ENCODE data around the gene CAMTA1.

Gene CAMTA1

GRCh38 chr1:7223334-7224080 is 438.3 kb downstream of the CAMTA1 start:
- peak; percentile 76 for DNase-seq

- peak; percentile 26 for DNase-seq
Observed at GRCh38 chr1:7224081-7224534, 438.9 kb downstream of the CAMTA1 start.

GRCh38 chr1:7224644-7225043 is 439.4 kb downstream of the CAMTA1 start:
- DNase-seq: peak; percentile 89

GRCh38 chr1:7225711-7226505 is 440.7 kb downstream of the CAMTA1 start:
- no peak for DNase-seq

GRCh38 chr1:7227654-7228053 is 442.4 kb downstream of the CAMTA1 start:
- DNase-seq: no peak

GRCh38 chr1:7228252-7228961 is 443.2 kb downstream of the CAMTA1 start:
- no peak for DNase-seq

- no peak for DNase-seq
Observed at GRCh38 chr1:7229186-7229585, 443.9 kb downstream of the CAMTA1 start.

GRCh38 chr1:7229696-7230631 is 444.7 kb downstream of the CAMTA1 start:
- no peak for DNase-seq

- DNase-seq: no peak
Observed at GRCh38 chr1:7232441-7233236, 447.4 kb downstream of the CAMTA1 start.

- no peak for DNase-seq
Observed at GRCh38 chr1:7233237-7233540, 447.9 kb downstream of the CAMTA1 start.

GRCh38 chr1:7233646-7234470 is 448.6 kb downstream of the CAMTA1 start:
- DNase-seq: no peak

- no peak for DNase-seq
Observed at GRCh38 chr1:7234471-7234755, 449.2 kb downstream of the CAMTA1 start.

- DNase-seq: no peak
Observed at GRCh38 chr1:7235871-7236517, 450.7 kb downstream of the CAMTA1 start.

- DNase-seq: no peak
Observed at GRCh38 chr1:7236844-7237515, 451.7 kb downstream of the CAMTA1 start.

- no peak for DNase-seq
Observed at GRCh38 chr1:7247158-7247557, 461.9 kb downstream of the CAMTA1 start.

GRCh38 chr1:7247791-7248548 is 462.7 kb downstream of the CAMTA1 start:
- peak; percentile 59 for DNase-seq

GRCh38 chr1:7248549-7249199 is 463.4 kb downstream of the CAMTA1 start:
- no peak for DNase-seq

- no peak for DNase-seq
Observed at GRCh38 chr1:7249516-7249915, 464.3 kb downstream of the CAMTA1 start.

GRCh38 chr1:7250176-7250575 is 464.9 kb downstream of the CAMTA1 start:
- no peak for DNase-seq

Measured in NCI-H345 (cell line).